HG02623 (cell line): ENCODE data around the gene KRTAP12-3.
"Not testable (repeated sequence)": the region's sequence is repeated elsewhere in the genome, so short reads cannot be mapped to it uniquely, and the experiment has no call there.

Experiments used
- ATAC-seq: cut with Tn5 transposase; IDR thresholded peaks from one replicate; pipeline ENCODE4 v1.9.1; 2021; ENCODE audit warnings: moderate library complexity; ENCODE audit not compliant: unreplicated experiment

The KRTAP12-3 gene

DNA sequence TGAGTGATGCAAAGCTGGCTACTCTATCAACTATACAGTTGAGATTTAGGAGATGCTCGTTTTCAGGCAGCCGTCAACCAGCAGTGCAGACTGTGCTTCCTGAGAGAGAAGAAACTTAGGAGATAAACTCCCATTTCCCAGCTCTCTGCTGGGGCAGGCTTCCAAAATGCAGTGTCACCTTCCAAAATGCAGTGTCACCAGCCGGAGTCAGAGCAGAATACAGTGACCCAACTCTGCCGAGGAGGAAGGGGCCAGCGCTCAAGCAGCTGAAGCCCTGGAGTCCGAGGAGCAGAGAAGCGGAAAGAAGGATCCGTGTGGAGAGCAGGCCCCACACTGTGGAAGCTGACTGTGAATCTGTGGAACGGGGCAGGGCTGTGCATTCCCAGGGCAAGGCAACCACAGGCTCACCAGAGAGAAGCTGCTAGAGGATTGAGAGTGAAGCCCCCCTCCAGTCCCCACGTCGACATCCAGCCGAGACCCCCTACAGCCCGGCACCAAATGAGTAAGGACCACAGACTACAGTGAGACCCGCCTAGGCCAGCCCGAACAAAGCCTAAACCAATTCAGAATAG is 24.9 kb downstream of the KRTAP12-3 start:
- ATAC-seq = no peak

DNA sequence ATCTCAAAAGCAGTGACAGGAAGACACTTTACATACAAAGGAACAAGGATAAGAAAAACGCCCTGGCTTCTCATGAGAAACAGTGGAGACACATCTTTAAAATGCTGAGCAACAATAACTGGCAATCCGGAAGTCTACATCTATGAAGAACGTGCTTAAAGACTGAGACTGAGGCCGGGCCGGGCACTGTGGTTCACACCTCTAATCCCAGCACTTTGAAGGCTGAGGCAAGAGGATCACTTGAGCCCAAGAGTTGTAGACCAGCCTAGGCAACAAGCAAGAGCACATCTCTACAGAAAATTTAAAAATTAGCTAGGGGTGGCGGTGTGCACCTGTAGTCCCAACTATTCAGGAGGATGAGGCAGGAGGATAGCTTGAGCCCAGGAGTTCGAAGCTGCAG is 26.3 kb downstream of the KRTAP12-3 start:
- no peak for ATAC-seq

DNA sequence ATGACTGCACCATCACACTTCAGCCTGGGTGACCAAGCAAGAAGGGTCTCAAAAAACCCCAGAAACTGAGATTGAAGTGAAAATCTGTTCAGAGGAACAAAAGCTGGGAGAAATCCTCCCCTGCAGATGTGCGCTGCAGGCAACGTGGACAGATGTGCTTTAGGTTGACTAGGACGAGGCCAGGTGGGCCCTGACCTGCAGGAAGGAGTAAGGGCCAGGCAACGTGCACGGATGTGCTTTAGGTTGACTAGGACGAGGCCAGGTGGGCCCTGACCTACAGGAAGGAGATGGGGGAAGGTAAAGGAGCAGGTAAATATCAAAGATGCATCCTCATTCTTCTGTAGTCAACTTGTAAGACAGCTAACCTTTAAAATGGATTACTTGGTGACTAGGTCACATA is 26.8 kb downstream of the KRTAP12-3 start:
- ATAC-seq = no peak

DNA sequence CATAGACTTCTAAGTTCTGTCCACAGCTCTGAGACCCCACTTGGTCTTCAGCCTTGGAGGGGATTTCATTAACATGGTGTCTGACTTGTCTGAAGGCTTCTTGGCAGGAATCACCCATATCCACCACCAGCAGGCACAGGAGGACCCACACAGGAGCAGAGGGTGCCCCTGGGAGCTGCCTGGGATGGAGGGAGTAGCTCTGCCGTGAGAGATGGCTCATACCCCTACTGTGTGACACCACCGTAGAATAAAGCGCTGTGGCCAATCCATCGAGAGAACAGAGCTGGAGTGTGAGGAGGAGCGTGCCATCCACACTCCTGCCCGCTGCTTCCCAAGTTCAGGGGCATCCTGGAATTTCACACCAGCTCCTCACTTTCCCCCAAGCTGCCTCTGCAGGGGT is 27.3 kb downstream of the KRTAP12-3 start:
- not testable (repeated sequence) for ATAC-seq

DNA sequence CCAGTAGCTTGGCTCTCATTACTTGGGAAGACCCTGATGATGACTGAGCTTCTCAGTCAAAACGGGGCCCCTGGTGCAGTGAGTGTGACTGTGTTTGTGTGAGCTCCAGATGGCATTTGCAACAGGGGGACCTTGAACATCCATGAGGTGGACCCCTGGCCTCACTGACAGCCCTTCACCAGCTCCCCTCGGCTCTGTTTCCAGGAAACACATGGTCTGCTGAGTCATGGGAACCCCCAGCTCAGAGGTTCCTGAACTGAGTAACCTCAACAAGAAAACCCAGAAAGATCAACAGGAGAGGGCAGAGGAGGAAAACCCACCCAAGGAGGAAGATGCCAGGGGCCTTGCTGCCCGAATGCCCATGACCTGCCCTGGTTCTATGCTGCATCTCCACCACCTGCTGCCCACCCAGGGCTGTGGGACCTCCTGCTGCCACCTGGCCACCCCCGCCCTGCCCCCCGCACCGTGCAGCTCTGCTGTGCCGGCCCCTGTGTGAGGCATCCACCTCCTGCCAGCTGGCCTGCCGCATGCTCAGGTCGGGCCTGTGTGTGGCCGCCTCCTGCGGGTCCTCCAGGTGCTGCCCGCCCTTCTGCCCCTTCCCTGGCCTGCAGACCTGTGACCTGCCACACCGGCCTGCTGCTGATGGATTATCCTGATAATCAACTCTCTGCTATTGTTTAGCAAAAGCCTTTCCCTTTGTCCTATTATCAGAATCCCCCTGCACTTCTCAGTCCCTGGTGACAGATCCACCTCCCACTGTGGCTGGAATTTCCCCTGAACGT is 28.5 kb downstream of the KRTAP12-3 start:
- no peak for ATAC-seq

DNA sequence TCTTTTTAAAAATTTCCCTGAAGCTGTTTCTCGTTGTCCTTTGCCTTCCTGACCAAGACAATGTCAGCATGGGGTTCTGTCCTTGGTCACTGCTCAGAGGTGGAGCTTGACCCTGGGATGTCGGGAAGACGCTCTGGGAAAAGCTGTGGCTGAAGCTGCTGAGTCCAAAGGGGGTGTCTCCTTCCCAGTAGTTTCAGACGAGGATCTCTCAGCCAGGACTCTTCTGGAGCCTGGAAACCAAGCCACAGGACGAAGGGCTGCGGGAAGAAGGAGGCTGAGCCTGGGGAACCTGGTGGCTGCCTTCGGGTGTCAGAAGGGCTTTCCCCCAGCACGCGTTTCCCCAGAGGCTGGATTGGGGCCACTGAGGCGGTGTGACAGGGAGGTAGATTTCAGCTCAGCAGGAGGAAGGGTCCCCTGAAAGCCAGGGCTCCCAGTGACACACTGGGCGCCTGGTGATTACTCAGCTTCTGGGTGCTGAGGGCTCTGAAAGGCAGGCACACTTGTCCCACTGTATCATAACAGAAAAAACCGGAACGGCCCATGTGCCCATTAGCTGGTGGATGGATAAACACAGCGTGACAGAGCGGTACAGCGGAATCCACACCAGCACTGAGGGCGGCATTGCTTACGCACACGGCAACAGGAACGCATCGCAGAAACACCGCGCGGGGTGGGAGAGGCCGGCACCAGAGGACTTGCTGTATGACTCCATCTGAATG is 29.3 kb downstream of the KRTAP12-3 start:
- no peak for ATAC-seq

DNA sequence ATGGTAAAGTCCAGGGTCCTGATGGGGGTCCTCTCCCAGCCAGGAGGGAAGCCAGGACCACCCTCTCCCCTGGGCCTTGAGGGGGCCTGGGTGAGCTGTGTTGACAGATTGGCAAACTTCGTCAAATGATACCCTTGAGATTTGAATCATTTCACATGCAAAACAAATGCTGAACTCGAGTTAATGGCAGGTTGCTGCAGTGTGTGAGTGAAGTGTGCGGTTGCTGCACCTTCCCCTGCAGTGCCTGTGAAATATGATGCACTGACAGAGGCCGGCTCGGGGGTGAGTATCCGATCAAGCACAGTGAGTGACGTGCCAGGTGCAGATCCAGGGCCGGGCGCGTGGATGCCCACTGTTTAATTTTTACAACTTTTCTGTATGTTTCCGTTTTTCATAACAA is 29.9 kb downstream of the KRTAP12-3 start:
- no peak for ATAC-seq

DNA sequence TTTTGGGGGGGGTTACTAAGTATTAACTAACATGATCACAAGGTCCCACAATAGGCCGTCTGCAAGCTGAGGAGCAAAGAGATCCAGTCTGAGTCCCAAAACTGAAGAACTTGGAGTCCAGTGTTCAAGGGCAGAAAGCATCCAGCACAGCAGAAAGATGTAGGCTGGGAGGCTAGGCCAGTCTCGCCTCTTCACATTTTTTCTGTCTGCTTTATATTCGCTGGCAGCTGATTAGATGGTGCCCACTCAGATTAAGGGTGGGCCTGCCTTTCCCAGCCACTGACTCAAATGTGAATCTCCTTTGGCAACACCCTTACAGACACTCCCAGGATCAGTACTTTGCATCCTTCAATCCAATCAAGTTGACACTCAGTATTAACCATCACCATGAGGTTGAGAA is 32.0 kb downstream of the KRTAP12-3 start:
- ATAC-seq = not testable (repeated sequence)

DNA sequence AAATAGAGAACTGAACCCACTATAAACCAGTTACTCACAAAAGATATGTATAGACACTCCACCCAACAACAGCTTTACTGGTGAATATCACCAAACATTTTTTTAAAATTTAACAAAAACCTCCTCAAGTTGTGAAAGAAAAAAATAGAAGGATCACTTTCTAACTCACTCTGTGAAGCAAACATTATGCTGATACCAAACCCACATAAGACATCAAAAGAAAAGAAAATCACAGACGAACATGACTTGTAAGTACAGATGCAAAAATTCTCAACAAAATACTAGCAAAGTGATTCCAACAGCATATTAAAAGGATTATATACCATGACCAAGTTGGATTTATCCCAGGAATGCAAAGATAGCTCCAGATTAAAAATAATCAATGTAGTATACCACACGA is 34.0 kb downstream of the KRTAP12-3 start:
- ATAC-seq = no peak

DNA sequence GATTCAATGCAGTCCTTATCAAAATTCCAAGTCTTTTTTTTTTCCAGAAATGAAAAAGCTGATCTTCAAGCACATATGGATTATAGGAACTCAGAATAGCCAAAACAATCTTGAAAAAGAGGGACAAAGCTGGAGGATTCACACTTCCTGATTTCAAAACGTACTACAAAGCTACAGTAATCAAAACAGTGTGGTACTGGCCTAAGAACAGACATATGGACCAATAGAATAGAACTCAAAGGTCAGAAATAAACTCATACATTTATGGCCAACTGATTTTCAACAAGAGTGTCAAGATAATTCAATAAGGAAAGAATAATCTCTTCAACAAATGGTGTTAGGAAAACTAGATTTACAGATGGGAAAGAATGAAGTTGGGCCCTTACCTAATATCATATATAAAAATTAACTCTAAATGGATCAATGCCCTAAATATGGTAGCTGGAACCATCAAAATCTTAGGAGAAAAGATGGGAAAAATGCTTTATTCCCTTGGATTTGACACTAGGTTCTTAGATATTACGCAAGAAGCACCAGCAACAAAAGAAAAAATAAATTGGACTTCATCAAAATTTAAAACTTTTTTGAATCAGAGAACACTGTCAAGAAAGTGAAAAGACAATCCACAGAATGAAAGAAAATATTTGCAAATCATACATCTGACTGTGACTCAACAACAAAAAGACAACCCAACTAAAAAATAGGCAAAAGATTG is 35.2 kb downstream of the KRTAP12-3 start:
- no peak for ATAC-seq

DNA sequence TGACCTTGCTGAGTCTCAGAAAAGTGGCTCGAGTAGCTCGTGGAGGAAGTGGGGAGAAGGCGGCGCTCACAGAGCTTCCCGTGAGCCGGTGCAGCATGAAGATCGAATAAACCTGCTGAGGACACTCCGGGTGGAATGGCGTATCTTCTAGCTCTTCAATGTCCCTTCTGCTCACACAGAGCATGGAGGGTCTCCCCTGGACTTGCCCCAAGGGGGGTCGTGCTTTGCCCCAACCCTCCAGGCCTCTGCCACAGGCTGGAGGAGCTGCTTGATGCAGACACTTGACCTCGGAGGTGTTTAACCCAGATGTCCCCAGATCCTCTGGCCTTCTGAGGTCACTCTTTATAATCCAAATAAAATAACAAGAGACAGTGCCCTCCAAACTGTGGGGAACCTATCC is 37.0 kb downstream of the KRTAP12-3 start:
- no peak for ATAC-seq

DNA sequence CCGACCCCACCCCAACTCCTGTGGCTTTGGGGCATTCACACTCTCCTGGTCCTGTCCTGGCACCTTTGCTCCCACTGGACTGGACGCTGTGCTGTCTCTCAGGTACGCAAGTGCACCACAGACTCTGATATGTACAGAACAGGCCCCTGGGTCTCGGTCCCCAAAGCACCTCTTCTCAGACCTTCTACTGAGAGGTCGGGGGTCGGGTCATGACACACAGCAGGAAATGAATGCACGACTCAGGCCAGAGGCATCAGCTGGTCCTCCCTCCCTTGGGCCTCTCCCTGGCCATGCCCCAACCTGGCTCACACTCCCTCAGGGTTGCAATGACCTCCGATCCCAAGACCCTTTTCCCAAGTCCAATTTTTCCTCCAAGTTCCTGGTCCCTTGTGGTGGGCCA is 37.5 kb downstream of the KRTAP12-3 start:
- no peak for ATAC-seq

DNA sequence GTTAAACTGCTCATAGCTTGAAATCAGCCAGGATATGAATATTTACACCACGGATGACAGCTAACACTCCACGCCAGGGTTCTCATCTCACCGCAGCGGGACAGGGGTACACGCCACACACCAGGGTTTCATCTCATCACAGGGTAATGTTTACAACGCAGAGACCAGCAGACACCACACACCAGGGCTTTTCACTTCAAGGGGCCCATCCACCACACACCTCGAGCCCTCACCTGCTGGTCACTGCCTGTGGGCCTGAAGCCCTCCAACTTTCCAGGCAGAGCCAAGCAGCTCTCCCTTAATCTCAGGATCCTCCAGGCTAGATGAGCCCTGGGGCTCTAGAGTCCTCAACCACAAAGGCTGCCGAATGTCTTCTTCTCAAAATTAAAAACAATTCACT is 37.9 kb downstream of the KRTAP12-3 start:
- ATAC-seq = no peak

DNA sequence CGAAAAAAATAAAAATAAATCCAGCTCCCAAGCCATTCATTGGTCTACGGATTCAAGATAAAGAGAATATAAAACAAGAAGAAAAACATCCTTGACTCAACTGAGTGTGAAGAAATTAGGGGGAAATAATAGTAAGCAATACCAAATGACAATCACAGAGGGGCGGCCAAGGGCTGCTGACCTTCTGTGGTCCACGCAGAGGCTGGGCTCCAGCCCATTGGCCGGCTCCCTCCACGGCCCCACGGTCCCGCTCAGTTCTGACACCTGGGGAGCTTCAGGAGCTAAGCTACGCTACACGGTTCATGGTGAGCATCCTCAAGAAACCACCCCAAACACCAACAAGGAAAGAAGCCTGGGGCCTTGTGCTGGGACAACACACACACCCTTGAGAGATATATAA is 38.8 kb downstream of the KRTAP12-3 start:
- ATAC-seq = no peak

DNA sequence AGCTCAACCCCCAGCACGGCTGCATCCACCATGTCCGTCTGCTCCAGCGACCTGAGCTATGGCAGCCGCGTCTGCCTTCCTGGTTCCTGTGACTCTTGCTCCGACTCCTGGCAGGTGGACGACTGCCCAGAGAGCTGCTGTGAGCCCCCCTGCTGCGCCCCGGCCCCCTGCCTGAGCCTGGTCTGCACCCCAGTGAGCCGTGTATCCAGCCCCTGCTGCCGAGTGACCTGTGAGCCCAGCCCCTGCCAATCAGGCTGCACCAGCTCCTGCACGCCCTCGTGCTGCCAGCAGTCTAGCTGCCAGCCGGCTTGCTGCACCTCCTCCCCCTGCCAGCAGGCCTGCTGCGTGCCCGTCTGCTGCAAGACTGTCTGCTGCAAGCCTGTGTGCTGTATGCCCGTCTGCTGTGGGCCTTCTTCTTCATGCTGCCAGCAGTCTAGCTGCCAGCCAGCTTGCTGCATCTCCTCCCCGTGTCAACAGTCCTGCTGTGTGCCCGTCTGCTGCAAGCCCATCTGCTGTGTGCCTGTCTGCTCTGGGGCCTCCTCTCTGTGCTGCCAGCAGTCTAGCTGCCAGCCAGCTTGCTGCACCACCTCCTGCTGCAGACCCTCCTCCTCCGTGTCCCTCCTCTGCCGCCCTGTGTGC is 39.6 kb downstream of the KRTAP12-3 start, which contains the start of gene KRTAP10-12:
KRTAP10-12 (plus strand) TSS at position 1 of the 639 bp plus-strand sequence; CDS start at position 31, 30 bp downstream.
- ATAC-seq = not testable (repeated sequence)

DNA sequence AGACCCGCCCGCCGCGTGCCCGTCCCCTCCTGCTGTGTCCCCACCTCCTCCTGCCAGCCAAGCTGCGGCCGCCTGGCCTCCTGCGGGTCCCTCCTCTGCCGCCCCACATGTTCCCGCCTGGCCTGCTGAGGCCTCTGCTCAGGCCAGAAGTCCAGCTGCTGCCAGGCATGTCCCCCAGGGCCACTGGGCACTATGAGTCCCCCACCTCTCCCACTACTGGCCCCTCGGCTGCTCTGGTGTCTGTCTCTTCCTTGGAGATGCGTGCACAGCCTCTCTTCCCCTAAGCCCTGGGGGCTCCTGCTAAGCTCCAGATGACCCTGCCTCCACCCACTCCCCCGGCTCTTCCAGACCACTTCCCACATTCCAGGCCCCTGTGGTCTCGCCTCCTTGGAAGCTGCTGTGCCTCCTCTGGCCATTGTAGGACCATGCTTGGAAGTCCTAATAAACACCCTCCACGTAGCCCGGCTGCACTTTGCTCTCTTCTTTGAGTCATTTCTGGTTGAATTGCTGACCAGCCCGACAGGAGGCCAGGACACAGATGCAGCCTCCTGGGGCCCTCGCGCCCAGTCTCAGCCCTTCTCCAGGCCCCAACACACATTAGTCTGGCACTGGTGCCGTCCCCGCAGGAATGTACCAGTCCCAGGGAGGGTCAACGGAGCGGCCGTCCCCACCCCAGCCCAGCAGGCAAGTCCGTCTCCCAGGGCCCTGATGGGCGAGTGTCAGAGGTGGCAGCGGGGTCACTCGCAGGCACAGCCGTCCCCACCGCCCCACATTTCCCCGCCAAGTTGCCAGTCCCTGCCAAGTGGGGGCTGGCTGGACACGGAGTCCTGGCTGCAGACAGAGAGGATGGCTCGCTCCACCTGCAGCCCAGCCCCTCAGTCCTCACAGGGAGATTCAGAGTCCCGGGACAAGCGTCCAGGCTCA is 40.3 kb downstream of the KRTAP12-3 start:
- ATAC-seq = no peak

DNA sequence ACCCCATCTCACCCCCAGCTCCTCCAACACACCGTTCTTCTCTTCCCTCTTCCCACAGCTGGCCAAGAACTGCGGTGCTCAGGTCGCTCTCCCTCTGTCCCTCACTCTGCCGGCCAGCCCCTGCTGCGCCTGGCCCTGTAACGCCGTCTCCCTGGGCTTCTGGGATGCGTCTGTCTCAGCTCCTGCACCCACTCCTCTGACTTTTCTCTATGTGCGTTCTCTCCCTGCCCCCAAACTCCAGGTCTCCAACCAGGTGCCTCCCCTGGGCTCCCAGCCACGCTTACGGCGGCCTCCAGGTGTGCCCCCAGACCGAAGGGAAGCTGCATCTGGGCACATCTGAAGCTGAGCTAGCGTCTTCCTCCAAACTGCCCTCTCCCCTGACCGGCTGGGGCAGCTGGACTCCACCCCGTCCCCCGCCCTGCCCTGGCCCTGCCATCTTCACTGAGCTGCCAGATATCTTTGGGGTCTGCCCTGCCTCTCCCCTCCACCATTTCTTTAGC is 41.8 kb downstream of the KRTAP12-3 start:
- no peak for ATAC-seq

DNA sequence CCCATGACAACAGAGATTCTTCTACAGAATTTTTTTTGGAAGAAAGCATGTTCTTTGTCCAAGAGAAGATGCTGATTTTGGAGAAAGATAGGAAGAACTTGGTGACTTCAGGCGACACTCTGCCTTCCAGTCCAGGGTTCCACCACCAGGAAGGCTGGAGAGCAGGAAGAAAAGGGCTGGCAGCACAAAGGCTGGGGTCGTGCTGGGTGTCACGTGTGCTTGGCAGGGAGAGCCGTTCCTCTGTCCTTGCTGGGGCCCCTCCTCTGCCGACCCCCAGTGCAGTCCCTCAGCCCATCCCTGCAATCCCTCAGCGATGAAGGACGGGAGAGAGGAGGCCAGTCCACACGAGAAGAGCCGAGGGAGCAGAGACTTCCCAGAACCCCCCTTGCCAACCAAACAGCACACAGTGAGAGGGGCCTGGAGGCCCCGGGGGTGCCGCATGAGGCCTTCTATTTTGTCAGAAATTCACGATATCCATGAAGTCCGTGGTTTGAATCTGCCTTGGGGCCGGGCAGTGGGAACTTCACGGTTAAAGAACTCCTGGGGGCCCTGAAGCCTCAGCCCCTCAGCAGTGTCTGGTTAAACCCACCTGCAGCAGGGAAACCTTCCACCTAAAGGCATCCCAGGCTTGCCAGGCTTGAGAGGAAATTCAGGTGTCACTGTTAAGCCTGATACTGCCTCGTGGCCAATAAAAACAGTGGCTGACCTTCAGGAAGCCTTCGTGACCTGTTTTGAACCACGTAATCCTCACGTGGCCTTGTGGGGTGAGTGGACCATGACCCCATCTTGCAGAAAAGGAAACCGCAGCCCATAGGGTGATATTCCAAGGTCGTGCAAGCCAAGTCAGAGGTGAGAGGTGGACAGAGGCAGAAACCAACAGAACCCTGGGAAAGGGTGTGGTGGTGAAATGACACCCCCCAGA is 42.6 kb downstream of the KRTAP12-3 start:
- ATAC-seq = no peak

DNA sequence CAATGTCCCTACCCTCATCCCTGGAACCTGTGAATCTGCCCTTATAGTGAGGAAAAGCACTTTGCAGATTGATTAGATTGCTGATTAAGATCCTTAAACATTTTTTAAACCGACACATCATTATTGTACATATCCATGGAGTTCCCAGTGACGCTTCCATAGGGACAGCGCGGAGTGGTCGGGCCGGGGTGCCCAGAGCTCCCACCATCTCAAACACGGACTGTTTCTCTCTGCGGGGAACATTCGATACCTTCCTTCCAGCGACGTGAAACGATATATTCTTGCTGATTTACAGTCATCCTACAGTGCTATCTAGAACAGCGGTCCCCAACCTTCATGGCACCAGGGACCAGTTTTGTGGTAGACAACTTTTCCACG is 43.3 kb downstream of the KRTAP12-3 start:
- no peak for ATAC-seq
